ENCODE measurements around the gene TNIK.
A peak's percentile ranks its signal among the peaks of the same experiment; 100 is the strongest.

TNIK gene

DNA sequence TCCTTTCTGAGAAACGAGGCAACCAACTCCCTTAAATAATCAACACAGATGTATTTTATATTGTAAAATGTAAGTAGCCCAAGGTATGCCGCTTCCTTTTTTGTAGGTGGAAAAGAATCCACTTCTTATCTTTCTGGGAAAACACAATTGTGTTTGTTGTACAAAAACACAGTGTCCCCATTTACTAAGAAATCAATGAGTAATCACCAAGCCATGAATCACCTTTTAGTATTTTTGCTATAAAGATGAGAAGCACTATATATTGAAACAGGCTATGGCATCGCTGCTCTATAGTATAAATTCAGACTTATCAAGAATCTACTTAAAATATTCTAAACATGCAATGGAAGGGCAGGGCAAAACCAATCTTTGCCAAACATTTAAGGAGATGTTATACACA is 104.0 kb downstream of the TNIK start:
- POLR2A ChIA-PET (ENCODE audit: low non-redundant PET): no interaction called here
- CTCF ChIA-PET: no interaction called here
- TF ChIP-seq, protein P1, sequence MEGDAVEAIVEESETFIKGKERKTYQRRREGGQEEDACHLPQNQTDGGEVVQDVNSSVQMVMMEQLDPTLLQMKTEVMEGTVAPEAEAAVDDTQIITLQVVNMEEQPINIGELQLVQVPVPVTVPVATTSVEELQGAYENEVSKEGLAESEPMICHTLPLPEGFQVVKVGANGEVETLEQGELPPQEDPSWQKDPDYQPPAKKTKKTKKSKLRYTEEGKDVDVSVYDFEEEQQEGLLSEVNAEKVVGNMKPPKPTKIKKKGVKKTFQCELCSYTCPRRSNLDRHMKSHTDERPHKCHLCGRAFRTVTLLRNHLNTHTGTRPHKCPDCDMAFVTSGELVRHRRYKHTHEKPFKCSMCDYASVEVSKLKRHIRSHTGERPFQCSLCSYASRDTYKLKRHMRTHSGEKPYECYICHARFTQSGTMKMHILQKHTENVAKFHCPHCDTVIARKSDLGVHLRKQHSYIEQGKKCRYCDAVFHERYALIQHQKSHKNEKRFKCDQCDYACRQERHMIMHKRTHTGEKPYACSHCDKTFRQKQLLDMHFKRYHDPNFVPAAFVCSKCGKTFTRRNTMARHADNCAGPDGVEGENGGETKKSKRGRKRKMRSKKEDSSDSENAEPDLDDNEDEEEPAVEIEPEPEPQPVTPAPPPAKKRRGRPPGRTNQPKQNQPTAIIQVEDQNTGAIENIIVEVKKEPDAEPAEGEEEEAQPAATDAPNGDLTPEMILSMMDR (conservative IDR thresholded peaks at IDR 0.05; ENCODE audit: low read depth): no peak
- DNase-seq (ENCODE audit: low spot score): no peak
- H3K27ac ChIP-seq: no peak overlapping the region

DNA sequence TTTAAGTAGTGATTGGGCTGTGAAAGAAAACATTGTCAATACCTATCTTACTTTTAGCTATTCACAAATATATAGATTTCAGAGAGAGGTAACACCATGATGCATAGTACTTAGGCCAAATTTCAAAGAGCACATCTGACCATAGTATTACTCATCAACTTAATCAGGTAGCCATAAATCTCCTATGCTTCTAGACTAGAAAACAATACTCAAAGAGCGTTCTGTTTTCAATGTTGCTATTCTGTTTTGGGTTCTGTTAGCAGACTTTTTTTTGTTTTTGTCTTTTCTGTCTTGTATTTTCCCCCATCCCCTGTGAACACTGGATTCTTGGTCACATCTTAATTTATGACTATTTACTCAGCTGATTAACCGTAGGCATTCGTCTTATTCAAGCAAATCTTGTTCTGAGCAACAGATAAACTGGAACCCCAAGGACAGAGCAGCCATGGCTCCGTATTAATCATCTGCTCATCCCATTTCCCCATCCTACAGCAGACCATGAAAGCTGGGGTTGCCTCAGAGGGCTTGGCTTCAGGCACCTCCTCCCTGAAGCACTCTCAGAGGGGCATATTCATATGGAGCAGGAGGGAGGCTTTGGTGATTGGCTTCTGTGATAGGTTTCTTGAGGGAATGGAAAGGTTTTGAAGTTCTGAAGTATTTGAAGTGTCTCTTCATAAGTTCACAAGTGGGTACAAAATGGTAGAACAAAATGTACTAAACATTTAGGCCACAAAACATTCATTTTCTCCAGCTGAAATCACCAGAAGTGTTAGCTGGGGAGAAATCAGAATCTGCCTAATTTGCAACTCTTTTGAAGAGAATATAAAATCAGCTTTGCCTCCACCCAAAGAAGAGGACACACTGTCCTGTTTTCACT is 105.3 kb downstream of the TNIK start:
- H3K27ac ChIP-seq: no peak overlapping the region
- POLR2A ChIA-PET (ENCODE audit: low non-redundant PET): no interaction called here
- DNase-seq (ENCODE audit: low spot score): peak; percentile 48

DNA sequence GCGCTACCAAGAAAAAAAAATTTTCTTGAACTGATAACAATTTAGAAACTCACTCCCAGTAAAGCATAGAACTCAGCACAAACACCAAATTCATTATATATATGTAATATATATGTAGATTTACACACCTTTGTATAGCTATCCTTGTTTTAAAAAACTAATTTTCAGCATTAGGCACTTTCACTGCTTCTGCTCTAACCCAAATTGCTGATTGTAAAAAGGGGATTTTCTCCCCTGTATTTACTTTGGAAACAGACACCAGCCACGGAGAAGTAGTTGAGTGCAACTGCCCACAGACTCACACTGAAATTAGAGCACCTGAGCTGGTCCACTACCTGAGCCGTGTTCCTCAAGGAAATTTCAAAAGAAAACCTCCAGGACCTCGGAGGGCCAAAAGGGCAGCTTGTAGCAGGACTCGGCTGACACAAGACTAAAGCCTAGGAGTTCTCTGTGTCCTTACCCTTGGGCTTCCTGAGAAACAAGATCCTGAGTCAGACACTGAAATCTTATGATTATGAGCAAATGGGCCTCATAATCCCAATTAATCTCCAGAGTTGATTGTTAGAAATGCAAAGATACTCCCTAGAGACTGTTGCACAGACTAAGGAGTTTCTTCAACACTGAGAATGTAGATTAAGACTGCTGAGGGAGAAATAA is 106.0 kb downstream of the TNIK start:
- H3K27ac ChIP-seq: no peak overlapping the region
- CTCF ChIA-PET: interaction anchor here (0.9 kb wide), 1 partner anchor 57 kb away, joined by 3 read pairs; no protein-coding TSS in a partner anchor
- peak; percentile 8 for DNase-seq (ENCODE audit: low spot score)
- TF ChIP-seq, protein P1 (conservative IDR thresholded peaks at IDR 0.05; ENCODE audit: low read depth): no peak
- POLR2A ChIA-PET (ENCODE audit: low non-redundant PET): no interaction called here

More for the DNA sequence above, 105.3 kb downstream of the TNIK start:
- TF ChIP-seq, protein P1 (conservative IDR thresholded peaks at IDR 0.05; ENCODE audit: low read depth): no peak
- CTCF ChIA-PET: interaction anchor here (0.7 to 0.9 kb wide), 3 partner anchors 25 to 242 kb away, joined by 3 read pairs; no protein-coding TSS in a partner anchor

DNA sequence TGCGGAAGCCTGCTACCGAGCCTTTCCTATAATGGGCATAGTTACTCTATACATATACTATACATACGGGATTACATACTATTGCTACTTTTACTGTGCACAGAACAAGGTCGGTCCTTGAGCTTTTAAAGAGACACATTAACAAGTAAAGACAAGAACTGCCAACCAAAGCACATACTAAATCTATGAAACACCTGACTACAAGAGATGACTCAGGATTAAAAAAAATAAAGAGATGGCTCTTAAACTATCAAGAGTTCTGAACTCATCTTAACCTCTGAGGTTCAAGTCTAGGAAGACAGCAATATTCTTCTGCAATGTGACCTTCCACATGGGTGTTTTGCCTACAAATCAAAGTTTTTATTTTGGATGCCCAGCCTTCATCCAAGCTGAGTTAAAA is 106.8 kb downstream of the TNIK start:
- peak; percentile 52 for DNase-seq (ENCODE audit: low spot score)
- TF ChIP-seq, protein P1 (conservative IDR thresholded peaks at IDR 0.05; ENCODE audit: low read depth): no peak
- ChIA-PET POLR2A (ENCODE audit: low non-redundant PET) (no interaction called here), CTCF (interaction anchor here (0.6 to 0.9 kb wide), 2 partner anchors 22 to 228 kb away, joined by 3 to 4 read pairs; no protein-coding TSS in a partner anchor)
- H3K27ac ChIP-seq: no peak overlapping the region

DNA sequence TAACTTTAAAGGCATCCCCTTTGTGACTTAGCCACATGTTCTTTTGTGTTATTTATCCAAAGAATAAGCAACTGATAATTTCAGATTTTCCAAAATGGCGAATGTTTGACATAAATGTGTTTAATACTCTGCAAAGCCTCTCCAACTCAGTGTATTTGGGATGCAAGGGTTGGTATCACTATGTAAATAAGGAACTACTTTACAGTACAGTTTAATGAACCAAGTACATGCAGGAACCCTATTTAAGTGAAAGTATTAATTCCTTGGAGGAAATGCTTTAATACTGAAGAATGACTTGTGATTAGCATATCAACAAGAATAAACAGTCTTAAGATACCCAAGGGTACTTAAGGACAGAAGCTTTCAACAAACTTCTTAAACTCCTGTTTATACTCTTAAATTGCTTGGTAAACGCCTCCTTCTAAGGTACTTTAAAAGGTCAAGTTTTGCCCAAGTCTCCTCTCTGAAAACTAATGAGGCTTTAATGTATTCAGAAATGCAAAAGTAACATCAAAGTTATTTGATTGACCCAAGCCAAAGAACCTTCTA is 107.7 kb downstream of the TNIK start:
- no peak for DNase-seq (ENCODE audit: low spot score)
- ChIA-PET POLR2A (ENCODE audit: low non-redundant PET) (no interaction called here), CTCF (interaction anchor here (0.6 to 0.7 kb wide), 2 partner anchors 45 to 81 kb away, joined by 3 read pairs; no protein-coding TSS in a partner anchor)
- TF ChIP-seq, protein P1 (conservative IDR thresholded peaks at IDR 0.05; ENCODE audit: low read depth): no peak
- no peak overlapping the region for H3K27ac ChIP-seq

DNA sequence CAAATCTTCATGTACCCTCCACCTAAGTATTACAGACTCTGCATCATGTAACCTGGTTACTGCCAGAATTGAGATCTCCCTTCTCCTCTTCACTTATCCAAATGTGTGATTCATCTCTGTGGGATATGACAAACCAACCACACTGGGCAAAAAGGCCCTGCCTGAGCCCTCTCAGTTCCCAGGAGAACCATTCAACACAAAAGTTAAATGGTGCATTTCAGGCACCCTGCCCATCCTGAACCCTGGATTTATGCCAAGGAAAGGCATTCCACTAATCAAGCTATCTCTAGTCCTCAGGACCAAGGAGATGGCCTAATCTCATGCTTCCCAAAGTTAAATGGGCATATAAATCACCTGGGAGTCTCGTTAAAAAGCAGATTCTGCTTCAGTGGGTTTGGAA is 108.5 kb downstream of the TNIK start:
- TF ChIP-seq, protein P1 (conservative IDR thresholded peaks at IDR 0.05; ENCODE audit: low read depth): no peak
- POLR2A ChIA-PET (ENCODE audit: low non-redundant PET): no interaction called here
- CTCF ChIA-PET: interaction anchor here (0.6 kb wide), 1 partner anchor 80 kb away, joined by 3 read pairs; no protein-coding TSS in a partner anchor
- no peak overlapping the region for H3K27ac ChIP-seq
- DNase-seq (ENCODE audit: low spot score): peak; percentile 79

All from RWPE1 (cell line).